ENCODE measurements around the gene TSKS.

TSKS gene

DNA sequence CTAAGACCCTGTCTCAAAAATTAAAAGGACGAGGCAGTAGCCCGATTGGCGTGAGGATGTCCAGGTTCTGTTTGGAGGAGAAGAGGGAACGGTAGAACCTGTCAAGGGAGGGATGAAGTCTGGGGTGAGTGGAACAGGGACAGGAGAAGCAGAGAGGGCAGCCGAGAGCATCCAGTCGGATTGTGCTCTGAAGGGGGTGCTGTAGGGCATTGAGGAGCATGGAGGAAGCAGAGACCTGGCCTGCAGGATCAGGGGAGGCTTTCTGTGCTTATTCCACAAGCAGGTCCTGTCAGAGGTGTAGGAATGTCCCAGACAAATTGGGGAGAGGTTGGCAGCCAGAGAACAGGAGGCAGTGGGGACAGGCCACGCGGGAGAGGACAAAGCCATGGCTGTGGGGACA is 17.8 kb upstream of the TSKS start:
- Mint-ChIP-seq H3K4me3 (peak overlapping the region; percentile 59), H3K36me3 (peaks cover 55% of the 10 kb centered on the region), H3K27me3 (no peaks in the 10 kb centered on the region), H3K27ac (peak overlapping the region; percentile 97), H3K9me3 (no peaks in the 10 kb centered on the region), H3K4me1 (peaks cover 38% of the 10 kb centered on the region)
- ATAC-seq = no peak

DNA sequence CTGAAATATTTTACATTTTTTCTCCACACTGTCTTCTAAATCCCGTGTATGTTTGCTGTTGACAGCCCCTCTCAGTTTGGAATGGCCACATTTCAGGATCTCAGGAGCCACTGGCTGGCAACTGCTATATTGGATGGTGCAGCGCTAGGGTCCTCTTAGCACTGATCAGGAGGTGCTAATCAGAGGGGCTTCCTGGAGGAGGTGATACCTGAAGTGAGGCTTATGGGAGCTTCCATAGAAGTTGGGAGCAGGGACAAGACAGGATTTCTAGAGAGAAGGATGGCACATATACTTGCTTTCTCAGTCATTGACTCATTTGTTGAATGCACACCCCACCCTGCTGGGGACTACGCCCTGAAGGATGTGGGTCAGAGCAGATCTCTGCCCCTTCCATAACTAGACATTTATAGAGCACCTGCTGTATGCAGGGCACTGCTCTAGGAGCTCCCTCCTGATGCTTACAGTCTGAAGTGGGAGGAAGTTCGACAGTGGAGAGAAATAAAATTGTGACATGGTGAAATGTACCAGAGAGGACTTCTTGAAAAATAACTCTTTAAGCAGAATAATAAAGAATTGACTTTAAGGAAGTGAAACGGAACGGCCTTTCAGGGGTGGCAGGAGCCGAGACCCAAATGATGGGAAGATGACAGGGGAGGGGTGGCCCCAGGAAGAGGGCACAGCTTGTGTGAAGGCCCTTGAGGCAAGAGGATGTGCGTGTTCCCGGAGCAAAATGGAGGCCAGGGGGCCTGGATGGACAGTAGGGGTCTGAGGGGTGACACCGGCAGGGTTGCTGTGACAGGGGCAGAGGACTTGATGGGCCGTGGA is 16.8 kb upstream of the TSKS start:
- H3K4me3 Mint-ChIP-seq = peak overlapping the region; percentile 59
- H3K27ac Mint-ChIP-seq = peak overlapping the region; percentile 97
- H3K27me3 Mint-ChIP-seq = no peaks in the 10 kb centered on the region
- no peaks in the 10 kb centered on the region for H3K9me3 Mint-ChIP-seq
- H3K36me3 Mint-ChIP-seq = peaks cover 46% of the 10 kb centered on the region
- peaks cover 38% of the 10 kb centered on the region for H3K4me1 Mint-ChIP-seq
- ATAC-seq = peak; percentile 82

DNA sequence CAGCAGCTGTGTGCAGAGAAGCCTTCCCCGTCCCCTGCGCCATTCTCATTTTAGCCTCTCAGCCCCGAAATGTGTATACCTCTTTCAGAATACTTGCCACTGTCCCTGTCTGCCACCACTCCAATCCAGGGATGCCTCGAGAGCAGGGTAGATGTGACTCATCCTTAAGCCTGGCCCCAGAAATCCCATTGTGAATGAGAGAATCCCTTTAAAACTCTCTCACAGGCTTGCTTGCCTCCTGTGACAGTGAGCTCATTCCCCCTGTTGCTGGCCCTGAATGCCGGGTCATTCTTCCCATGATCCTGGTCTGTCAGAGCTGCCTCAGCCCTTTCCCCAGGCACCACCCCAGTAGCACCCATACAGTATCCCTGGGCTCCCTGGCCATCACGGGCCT is 13.3 kb upstream of the TSKS start:
- Mint-ChIP-seq H3K36me3 (peaks cover 43% of the 10 kb centered on the region), H3K4me1 (peaks cover 47% of the 10 kb centered on the region), H3K27ac (no peak overlapping the region), H3K27me3 (no peaks in the 10 kb centered on the region), H3K4me3 (no peak overlapping the region), H3K9me3 (no peaks in the 10 kb centered on the region)
- no peak for ATAC-seq

GRCh38 chr19:49775742-49776370 is 12.8 kb upstream of the TSKS start:
- ATAC-seq = no peak
- no peaks in the 10 kb centered on the region for H3K9me3 Mint-ChIP-seq
- H3K27me3 Mint-ChIP-seq = no peaks in the 10 kb centered on the region
- H3K4me3 Mint-ChIP-seq = no peak overlapping the region
- no peak overlapping the region for H3K27ac Mint-ChIP-seq
- H3K4me1 Mint-ChIP-seq = peaks cover 43% of the 10 kb centered on the region
- H3K36me3 Mint-ChIP-seq = peaks cover 38% of the 10 kb centered on the region

GRCh38 chr19:49774969-49775368 is 11.9 kb upstream of the TSKS start:
- no peak overlapping the region for H3K27ac Mint-ChIP-seq
- H3K27me3 Mint-ChIP-seq = no peaks in the 10 kb centered on the region
- peaks cover 37% of the 10 kb centered on the region for H3K4me1 Mint-ChIP-seq
- no peaks in the 10 kb centered on the region for H3K9me3 Mint-ChIP-seq
- ATAC-seq = no peak
- peaks cover 30% of the 10 kb centered on the region for H3K36me3 Mint-ChIP-seq
- no peak overlapping the region for H3K4me3 Mint-ChIP-seq

GRCh38 chr19:49773663-49774350 is 10.7 kb upstream of the TSKS start:
- Mint-ChIP-seq H3K27ac (peak overlapping the region; percentile 26), H3K36me3 (peaks cover 33% of the 10 kb centered on the region), H3K4me1 (peaks cover 41% of the 10 kb centered on the region), H3K4me3 (no peak overlapping the region), H3K27me3 (no peaks in the 10 kb centered on the region), H3K9me3 (no peaks in the 10 kb centered on the region)
- ATAC-seq = no peak

DNA sequence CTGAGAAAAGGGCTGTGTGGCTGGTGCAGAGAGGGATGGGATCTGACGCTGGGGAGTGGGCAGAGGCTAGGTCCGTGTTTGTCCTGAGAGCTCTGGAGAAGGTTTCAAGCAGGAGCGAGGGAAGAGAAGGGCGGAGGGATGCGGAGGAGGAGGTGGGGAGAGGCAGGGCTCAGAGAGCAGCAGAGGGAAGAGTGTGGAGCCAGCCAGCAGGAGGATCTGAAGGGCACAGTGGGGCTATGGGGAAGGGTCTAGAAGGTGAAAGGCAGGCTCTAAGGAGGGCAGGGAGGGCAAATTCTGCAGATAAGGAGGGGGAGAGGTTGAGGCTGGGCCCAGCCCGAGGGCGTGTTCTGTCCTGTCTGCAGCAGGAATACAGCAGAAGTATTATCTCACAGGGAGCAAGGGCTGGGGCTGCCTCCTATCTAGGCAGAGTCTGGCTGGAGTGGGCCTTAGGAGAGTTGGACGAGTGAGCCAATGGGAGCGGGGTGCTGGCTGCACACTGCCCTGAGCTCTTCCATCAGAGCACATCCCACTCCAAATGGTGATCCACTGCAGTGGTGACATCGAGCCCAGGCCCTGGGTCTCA is 9.8 kb upstream of the TSKS start:
- H3K4me1 Mint-ChIP-seq = peaks cover 49% of the 10 kb centered on the region
- no peak overlapping the region for H3K27ac Mint-ChIP-seq
- H3K27me3 Mint-ChIP-seq = no peaks in the 10 kb centered on the region
- peaks cover 33% of the 10 kb centered on the region for H3K36me3 Mint-ChIP-seq
- no peaks in the 10 kb centered on the region for H3K9me3 Mint-ChIP-seq
- ATAC-seq = no peak
- H3K4me3 Mint-ChIP-seq = no peak overlapping the region

DNA sequence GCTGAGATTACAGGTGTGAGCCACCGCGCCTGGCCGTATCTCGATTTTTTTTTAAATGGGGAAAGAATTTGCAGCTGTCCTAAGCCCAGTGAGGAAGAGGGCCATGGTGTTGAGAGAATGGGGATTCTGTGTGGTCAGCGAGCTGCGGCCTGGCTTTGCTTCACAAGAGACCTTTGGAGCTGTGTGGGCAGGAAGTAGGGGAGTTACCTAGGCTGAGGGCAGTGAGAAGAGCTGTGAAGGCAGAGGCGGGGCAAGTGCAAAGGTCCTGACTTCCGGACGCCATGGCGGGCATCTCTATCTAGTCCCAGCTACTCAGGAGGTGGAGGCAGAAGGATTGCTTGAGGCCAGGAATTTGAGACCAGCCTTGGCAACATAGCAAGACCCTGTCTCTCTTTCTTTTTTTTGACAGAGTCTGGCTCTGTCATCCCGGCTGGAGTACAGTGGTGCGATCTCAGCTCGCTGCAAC is 8.6 kb upstream of the TSKS start:
- Mint-ChIP-seq H3K4me1 (peaks cover 59% of the 10 kb centered on the region), H3K27ac (no peak overlapping the region), H3K36me3 (peaks cover 40% of the 10 kb centered on the region)

GRCh38 chr19:49770529-49770928 is 7.4 kb upstream of the TSKS start:
- Mint-ChIP-seq H3K27me3 (no peaks in the 10 kb centered on the region), H3K27ac (no peak overlapping the region), H3K4me3 (no peak overlapping the region), H3K4me1 (peaks cover 52% of the 10 kb centered on the region), H3K9me3 (no peaks in the 10 kb centered on the region), H3K36me3 (peaks cover 31% of the 10 kb centered on the region)
- ATAC-seq = no peak

More for the DNA sequence above, 8.6 kb upstream of the TSKS start:
- H3K9me3 Mint-ChIP-seq = no peaks in the 10 kb centered on the region
- no peaks in the 10 kb centered on the region for H3K27me3 Mint-ChIP-seq
- H3K4me3 Mint-ChIP-seq = no peak overlapping the region
- no peak for ATAC-seq

DNA sequence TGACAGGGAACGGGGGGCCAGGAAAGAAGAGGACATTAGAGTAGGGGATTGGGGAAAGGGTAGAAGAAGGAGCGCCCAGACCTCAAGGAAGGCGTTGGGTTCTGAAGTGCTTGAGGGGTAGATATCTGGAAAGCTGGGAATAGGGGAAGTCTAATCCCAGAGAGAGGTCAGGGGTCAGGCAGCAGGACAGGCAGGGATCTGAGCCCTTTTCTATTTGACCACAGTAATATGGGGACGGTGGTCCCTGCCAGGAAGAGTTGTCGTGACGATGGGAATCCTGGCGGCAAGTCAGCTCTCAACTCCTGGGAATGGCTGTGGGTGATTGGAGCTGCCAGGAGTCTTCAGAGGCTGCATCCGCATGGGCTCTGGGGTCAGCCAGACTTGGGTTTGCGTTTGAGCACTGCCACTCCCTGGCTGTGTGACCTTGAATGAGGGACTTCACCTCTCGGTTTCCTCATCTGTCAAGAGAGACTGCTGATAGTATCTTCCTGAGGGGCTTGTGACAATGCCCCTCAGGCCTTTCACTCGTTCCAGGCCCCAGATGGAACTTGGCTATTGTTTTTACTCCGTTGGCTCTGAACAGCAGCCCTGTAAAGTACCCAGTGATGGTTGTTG is 5.0 kb upstream of the TSKS start:
- Mint-ChIP-seq H3K9me3 (no peaks in the 10 kb centered on the region), H3K4me3 (peak overlapping the region; percentile 84), H3K27ac (peak overlapping the region; percentile 87), H3K4me1 (peaks cover 43% of the 10 kb centered on the region), H3K27me3 (no peaks in the 10 kb centered on the region), H3K36me3 (peaks cover 23% of the 10 kb centered on the region)
- ATAC-seq = no peak

- H3K4me3 Mint-ChIP-seq = peak overlapping the region; percentile 84
- no peaks in the 10 kb centered on the region for H3K9me3 Mint-ChIP-seq
- H3K4me1 Mint-ChIP-seq = peaks cover 36% of the 10 kb centered on the region
- H3K27ac Mint-ChIP-seq = peak overlapping the region; percentile 87
- ATAC-seq = no peak
- no peaks in the 10 kb centered on the region for H3K27me3 Mint-ChIP-seq
- peaks cover 17% of the 10 kb centered on the region for H3K36me3 Mint-ChIP-seq
These were observed 4.3 kb upstream of the TSKS start for GRCh38 chr19:49767381-49767780.

GRCh38 chr19:49766930-49767299 is 3.8 kb upstream of the TSKS start, which contains the start of gene AP2A1:
Gene AP2A1, plus strand, starts transcription at chr19:49767001. Its CDS starts 133 bp downstream, at chr19:49767134.
- Mint-ChIP-seq H3K27ac (peak within 1 kb of the TSS; percentile 87), H3K4me1 (peaks cover 36% of the 10 kb centered on the region), H3K36me3 (peaks cover 17% of the 10 kb centered on the region), H3K9me3 (no peaks in the 10 kb centered on the region), H3K4me3 (peak within 1 kb of the TSS; percentile 88), H3K27me3 (no peaks in the 10 kb centered on the region)
- ATAC-seq = no peak

DNA sequence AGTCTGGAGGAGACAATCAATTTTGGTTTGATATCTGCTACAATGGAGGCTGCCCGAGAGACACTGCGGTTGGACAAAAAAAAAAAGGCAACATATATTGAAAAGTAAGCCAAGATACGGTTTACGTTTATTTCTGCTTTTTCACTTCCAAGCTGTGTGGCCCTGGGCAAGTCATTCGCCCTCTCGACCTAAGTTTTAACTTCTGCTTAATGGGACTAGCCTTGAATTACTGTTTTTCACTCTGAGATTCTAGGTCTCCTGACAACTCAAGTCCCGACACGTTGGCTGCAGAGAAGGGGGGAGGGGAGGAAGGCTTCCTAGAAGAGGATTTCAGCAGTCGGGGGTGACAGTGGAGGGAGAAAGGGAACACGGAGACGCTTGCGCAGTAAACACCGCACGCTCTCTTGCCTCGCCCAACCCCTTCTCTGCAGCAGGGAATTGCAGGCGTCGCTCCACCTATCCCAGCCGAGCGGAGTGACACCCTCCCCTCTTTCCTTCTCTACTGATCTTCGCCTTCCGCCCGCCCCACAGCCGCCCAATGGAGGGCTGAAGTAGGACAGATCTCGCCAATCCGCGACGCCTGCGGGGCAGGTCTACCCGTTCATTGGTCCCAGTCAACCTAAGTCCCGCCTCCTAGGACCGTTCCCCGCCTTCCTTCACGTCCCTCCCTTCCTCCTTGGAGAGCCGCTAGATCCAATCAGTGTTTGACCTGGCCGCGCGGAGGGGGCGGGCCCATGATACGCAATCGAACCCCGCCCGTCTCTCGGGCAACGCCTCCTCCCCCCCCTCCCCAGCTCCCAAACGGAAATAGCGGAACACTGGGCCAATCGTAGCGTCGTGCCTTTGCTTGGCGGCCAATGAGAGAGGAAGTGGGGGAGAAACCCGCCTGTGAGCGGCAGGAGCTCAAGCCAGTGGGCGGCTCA is 3.2 kb upstream of the TSKS start:
- H3K4me3 Mint-ChIP-seq = peak overlapping the region; percentile 88
- H3K27me3 Mint-ChIP-seq = no peaks in the 10 kb centered on the region
- H3K4me1 Mint-ChIP-seq = peaks cover 31% of the 10 kb centered on the region
- H3K27ac Mint-ChIP-seq = peak overlapping the region; percentile 87
- H3K36me3 Mint-ChIP-seq = peaks cover 11% of the 10 kb centered on the region
- ATAC-seq = peak; percentile 96
- H3K9me3 Mint-ChIP-seq = no peaks in the 10 kb centered on the region

DNA sequence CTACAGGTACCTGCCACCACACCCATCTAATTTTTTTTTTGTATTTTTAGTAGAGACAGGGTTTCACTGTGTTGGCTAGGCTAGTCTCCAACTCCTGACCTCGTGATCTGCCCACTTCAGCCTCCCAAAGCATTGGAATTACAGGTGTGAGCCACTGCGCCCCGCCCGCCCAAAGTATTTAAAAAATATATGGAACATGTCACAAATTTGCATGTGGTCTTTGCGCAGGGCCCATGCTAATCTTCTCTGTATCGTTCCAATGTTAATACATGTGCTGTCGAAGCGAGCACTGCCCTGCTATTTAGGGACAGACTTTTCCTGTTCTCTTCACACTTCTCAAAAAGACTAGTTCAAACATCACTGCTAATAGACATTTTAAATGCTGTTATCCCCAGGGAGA is 1.2 kb upstream of the TSKS start:
- Mint-ChIP-seq H3K4me3 (no peak overlapping the region), H3K27ac (no peak overlapping the region), H3K36me3 (peaks cover 10% of the 10 kb centered on the region), H3K4me1 (peaks cover 23% of the 10 kb centered on the region), H3K9me3 (no peaks in the 10 kb centered on the region), H3K27me3 (no peaks in the 10 kb centered on the region)
- ATAC-seq = no peak
